Measurements from ENCODE around the gene VIM.

- TF ChIP-seq REST (IDR thresholded peaks at IDR 0.05; ENCODE audit: insufficient read depth in 1 of 2, low read depth in 2 of 2, low read length in 2 of 2) (peak in 1 of 2 experiments; percentile 54; a peak in 1 of 4 replicates), POLR2AphosphoS5 (IDR thresholded peaks at IDR 0.05; ENCODE audit: low read depth, low read length) (peak; percentile 70), SIN3A (IDR thresholded peaks at IDR 0.05; ENCODE audit: borderline replicate concordance, insufficient read depth, low read length) (peak; percentile 54; the same call in 1 of the 2 replicates), TAF1 (IDR thresholded peaks at IDR 0.05; ENCODE audit: borderline replicate concordance, insufficient read depth, low read length) (peak; percentile 96), FOXP2 (optimal IDR thresholded peaks at IDR 0.05; ENCODE audit: borderline replicate concordance, extremely low read depth, extremely low read length, insufficient read depth) (peak; percentile 69)
Measured at GRCh38 chr10:17200912-17201793, 26.9 kb upstream of the VIM start, which contains the start of gene TRDMT1.

All from PFSK-1 (cell line).